SK-N-SH (cell line): ENCODE results near the gene TEX264.

ENCODE experiments used
- GABPA ChIP-seq: IDR thresholded peaks from 2 replicates; pipeline ENCODE4 v1.4.0; 2012; ENCODE audit warnings: low read depth, mild to moderate bottlenecking
- MAX ChIP-seq: IDR thresholded peaks from 2 replicates; pipeline ENCODE4 v1.4.0; 2012; ENCODE audit warnings: low read depth
- PBX3 ChIP-seq: IDR thresholded peaks from 2 replicates; pipeline ENCODE4; 2012
- POLR2AphosphoS5 ChIP-seq: IDR thresholded peaks from 2 replicates; pipeline ENCODE4 v1.6.1; 2012; ENCODE audit warnings: low read depth, low read length
- RFX5 ChIP-seq: IDR thresholded peaks from 2 replicates; pipeline ENCODE4 v1.6.1; 2012; ENCODE audit warnings: mild to moderate bottlenecking, improper control_type of control experiment, low read length
- RXRA ChIP-seq: IDR thresholded peaks from 2 replicates; pipeline ENCODE4 v1.4.0; 2012; ENCODE audit warnings: low read depth, mild to moderate bottlenecking, borderline replicate concordance
- SMC3 ChIP-seq: IDR thresholded peaks from 2 replicates; pipeline ENCODE4 v1.6.1; 2012; ENCODE audit warnings: low read depth, low read length, improper control_type of control experiment
- TAF1 ChIP-seq: IDR thresholded peaks from 2 replicates; pipeline ENCODE4 v1.6.1; 2012; ENCODE audit warnings: low read depth, mild to moderate bottlenecking, low read length, moderate library complexity, borderline replicate concordance
- ZBTB33 ChIP-seq: IDR thresholded peaks from 2 replicates; pipeline ENCODE4 v1.4.0; 2012; ENCODE audit warnings: low read depth, borderline replicate concordance
- TF ChIP-seq, protein P1 (sequence below): fragments of 200-600 bp; sonication (generic); IDR thresholded peaks from 2 replicates; pipeline ENCODE4 v1.6.1; 2017; ENCODE audit warnings: antibody characterized with exemption, mild to moderate bottlenecking, moderate library complexity

DNA sequence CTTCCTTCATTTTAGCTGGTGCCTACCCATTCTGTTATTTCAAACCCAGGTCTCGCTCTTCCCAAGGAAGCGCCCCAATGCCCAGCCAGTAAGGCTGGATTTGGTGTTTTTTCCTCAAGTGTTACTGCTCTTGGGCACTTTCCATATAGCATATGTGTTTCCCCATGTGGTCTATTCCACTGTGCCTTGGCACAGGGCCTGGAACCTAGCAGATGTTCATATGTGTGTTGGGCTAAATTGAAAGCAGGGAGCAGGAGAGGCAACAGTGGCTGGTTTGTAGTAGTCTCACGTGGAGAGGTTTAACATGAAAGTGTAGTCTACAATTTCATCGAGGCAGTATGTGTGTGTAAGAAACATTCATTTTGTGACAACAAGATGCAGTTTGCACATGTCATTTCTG is 48.2 kb upstream of the TEX264 start:
- TF ChIP-seq SMC3 (no peak), RFX5 (no peak), PBX3 (no peak), MAX (no peak), POLR2AphosphoS5 (no peak), RXRA (no peak), GABPA (no peak), TAF1 (no peak), ZBTB33 (no peak)
- TF ChIP-seq, protein P1, sequence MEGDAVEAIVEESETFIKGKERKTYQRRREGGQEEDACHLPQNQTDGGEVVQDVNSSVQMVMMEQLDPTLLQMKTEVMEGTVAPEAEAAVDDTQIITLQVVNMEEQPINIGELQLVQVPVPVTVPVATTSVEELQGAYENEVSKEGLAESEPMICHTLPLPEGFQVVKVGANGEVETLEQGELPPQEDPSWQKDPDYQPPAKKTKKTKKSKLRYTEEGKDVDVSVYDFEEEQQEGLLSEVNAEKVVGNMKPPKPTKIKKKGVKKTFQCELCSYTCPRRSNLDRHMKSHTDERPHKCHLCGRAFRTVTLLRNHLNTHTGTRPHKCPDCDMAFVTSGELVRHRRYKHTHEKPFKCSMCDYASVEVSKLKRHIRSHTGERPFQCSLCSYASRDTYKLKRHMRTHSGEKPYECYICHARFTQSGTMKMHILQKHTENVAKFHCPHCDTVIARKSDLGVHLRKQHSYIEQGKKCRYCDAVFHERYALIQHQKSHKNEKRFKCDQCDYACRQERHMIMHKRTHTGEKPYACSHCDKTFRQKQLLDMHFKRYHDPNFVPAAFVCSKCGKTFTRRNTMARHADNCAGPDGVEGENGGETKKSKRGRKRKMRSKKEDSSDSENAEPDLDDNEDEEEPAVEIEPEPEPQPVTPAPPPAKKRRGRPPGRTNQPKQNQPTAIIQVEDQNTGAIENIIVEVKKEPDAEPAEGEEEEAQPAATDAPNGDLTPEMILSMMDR = no peak
